NCI-H748 (cell line): ENCODE measurements around the gene TAAR6.
"Not testable (repeated sequence)": the region's sequence is repeated elsewhere in the genome, so short reads cannot be mapped to it uniquely, and the experiment has no call there.

ENCODE experiments used
- DNase-seq: peaks from one replicate; lab custom pipeline; 2025; ENCODE audit not compliant: unreplicated experiment; lab: John Stamatoyannopoulos, UW

Gene TAAR6

GRCh38 chr6:132589454-132589853, 19.3 kb downstream of the TAAR6 start, which contains the start of gene TAAR5:
Gene TAAR5, minus strand, starts transcription at chr6:132589741. Its CDS starts 55 bp downstream, at chr6:132589686.
- no peak for DNase-seq

GRCh38 chr6:132590362-132590761, 20.2 kb downstream of the TAAR6 start:
- DNase-seq, result peak; percentile 22

GRCh38 chr6:132592855-132593254, 22.7 kb downstream of the TAAR6 start:
- no peak for DNase-seq

GRCh38 chr6:132596201-132596600, 26.1 kb downstream of the TAAR6 start:
- no peak for DNase-seq

- DNase-seq, result peak; percentile 16
Measured at GRCh38 chr6:132598473-132598872, 28.4 kb downstream of the TAAR6 start.

GRCh38 chr6:132600900-132601299, 30.8 kb downstream of the TAAR6 start:
- DNase-seq, result not testable (repeated sequence)

GRCh38 chr6:132604635-132605152, 34.6 kb downstream of the TAAR6 start:
- DNase-seq, result no peak

- DNase-seq, result no peak
Measured at GRCh38 chr6:132607544-132608233, 37.6 kb downstream of the TAAR6 start.

GRCh38 chr6:132611616-132612015, 41.5 kb downstream of the TAAR6 start:
- no peak for DNase-seq

- no peak for DNase-seq
Measured at GRCh38 chr6:132612449-132613108, 42.5 kb downstream of the TAAR6 start.

GRCh38 chr6:132614554-132614953, 44.4 kb downstream of the TAAR6 start:
- DNase-seq, result no peak

GRCh38 chr6:132616677-132617076, 46.6 kb downstream of the TAAR6 start:
- DNase-seq, result no peak
